ENCODE data around the gene RTKN2.
"Not testable (repeated sequence)": the region's sequence is repeated elsewhere in the genome, so short reads cannot be mapped to it uniquely, and the experiment has no call there.

The RTKN2 gene

DNA sequence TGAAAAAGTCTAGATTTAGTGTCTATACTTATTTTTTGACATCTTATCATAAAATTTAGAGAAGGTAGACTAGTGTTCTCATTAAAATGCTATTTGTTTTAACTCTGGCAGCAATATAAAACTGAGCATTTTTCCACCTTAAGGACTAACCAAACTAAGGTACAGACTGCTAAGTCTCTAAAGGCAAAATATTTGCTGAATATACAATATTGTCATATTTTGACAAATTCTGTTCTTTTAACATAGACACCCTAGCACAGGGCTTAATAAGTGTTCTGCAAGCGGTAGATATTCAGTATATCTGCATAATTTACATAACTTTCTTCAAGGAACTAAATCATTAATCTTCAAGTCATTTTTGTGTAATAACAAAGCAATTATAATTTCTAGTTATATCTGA lies 8.6 kb downstream of the RTKN2 start:
- DNase-seq (ENCODE audit: low read depth, low spot score): no peak

- no peak for DNase-seq (ENCODE audit: low read depth, low spot score)
Observed at GRCh38 chr10:62259456-62259855, 9.2 kb downstream of the RTKN2 start.

GRCh38 chr10:62258926-62259325 lies 9.7 kb downstream of the RTKN2 start:
- no peak for DNase-seq (ENCODE audit: low read depth, low spot score)

DNA sequence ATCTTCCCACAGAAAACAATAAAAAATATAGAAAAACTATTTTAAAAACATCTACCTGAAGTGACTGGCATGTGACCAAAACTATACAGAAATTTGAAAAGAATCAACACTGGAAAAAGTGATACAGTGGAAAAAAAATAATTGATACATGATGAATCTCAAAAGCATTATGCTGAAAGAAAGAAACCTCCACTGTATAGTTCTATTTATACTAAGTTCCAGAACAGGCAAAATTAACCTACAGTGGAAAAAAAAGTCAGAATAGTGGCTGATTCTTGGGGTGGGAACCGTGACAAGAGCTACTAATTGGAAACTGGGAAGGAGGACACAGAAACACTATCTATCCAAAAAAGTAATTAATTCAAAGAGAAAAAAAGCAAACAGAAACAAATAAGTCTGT lies 14.9 kb downstream of the RTKN2 start:
- no peak for DNase-seq (ENCODE audit: low read depth, low spot score)

- DNase-seq (ENCODE audit: low read depth, low spot score): no peak
Observed at GRCh38 chr10:62252051-62252450, 16.6 kb downstream of the RTKN2 start.

DNA sequence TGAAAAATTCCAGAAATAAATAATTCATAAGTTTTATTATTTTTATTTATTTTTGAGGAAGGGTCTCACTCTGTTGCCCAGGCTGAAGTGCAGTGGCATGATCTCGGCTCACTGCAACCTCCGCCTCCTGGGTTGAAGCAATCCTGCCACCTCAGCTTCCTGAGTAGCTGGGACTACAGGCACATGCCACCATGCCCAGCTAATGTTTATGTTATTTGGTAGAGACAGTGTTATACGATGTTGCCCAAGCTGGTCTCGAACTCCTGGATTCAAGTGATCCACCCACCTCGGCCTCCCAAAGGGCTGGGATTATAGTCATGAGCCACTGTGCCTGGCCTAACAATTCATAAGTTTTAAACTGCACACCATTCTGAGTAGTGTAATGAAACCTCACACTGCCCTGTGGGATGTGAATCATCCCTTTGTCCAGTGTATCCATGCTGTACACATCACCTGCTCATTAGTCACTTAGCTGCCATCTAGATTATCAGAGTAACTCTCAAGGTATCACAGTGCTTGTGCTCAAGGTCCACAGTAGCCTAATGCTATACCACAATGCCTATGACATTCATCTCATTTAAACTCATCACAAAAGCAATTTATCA lies 17.9 kb downstream of the RTKN2 start:
- DNase-seq (ENCODE audit: low read depth, low spot score): no peak

DNA sequence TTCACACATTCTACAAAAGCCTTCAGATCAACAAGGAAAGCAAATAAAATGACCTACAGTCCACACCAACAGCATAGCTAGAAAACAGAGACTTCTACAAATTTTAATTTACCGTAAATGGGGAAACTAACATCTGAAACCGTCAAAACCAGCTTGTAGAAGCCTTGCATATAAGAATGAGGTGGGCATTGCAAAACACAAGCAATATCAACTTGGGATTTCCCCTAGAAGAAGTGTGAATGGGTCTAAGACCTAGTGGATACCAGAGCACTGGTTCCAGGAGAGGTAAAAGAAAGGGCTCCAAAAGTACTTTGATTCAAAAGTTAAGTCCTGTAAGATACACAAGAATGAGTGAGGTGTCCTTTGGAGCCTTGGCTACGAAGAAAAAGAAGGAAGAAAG lies 18.7 kb downstream of the RTKN2 start:
- DNase-seq (ENCODE audit: low read depth, low spot score): no peak

- DNase-seq (ENCODE audit: low read depth, low spot score): no peak
Observed at GRCh38 chr10:62248465-62248864, 20.2 kb downstream of the RTKN2 start.

GRCh38 chr10:62244785-62245467 lies 23.7 kb downstream of the RTKN2 start:
- DNase-seq (ENCODE audit: low read depth, low spot score): peak; percentile 54

GRCh38 chr10:62244088-62244487 lies 24.6 kb downstream of the RTKN2 start:
- DNase-seq (ENCODE audit: low read depth, low spot score): no peak

- no peak for DNase-seq (ENCODE audit: low read depth, low spot score)
Observed at GRCh38 chr10:62243647-62243997, 25.0 kb downstream of the RTKN2 start.

DNA sequence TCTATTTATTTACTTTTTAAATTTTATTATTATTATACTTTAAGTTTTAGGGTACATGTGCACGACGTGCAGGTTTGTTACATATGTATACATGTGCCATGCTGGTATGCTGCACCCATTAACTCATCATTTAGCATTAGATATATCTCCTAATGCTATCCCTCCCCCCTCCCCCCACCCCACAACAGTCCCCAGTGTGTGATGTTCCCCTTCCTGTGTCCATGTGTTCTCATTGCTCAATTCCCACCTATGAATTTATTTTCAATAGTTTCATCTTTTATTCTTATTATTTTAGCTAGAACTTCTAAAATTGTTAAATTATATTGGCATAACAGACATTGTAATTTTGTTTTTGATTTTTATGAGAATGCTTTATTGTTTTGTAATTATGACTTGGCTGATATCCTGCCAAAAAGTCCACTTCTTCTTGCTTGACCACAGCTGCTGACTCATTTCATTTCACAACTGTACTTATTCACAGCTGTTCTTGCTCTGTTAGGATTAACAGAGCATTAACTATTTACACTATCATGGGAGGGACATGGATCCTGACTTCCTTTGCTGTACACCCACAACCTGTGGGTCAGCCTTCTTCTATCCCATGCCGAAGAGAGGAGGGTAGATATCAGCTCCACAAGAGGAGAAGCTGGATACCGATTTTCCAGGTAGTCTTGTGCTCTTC lies 25.5 kb downstream of the RTKN2 start:
- DNase-seq (ENCODE audit: low read depth, low spot score): peak; percentile 69

DNA sequence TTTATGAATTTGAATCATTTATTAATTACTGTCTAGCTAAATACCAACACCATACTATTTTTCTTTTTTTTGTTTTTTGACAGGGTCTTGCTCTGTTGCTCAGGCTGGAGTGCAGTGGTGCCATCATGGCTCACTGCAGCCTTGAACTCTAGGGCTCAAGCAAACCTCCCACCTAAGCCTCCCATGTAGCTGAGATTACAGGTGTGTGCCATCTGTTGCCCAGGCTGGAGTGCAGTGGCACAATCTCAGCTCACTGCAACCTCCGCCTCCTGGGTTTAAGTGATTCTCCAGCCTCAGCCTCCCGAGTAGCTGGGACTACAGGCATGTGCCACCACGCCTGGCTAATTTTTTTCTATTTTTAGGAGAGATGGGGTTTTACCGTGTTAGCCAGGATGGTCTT lies 27.1 kb downstream of the RTKN2 start:
- DNase-seq (ENCODE audit: low read depth, low spot score): not testable (repeated sequence)

GRCh38 chr10:62239994-62240393 lies 28.6 kb downstream of the RTKN2 start:
- no peak for DNase-seq (ENCODE audit: low read depth, low spot score)

DNA sequence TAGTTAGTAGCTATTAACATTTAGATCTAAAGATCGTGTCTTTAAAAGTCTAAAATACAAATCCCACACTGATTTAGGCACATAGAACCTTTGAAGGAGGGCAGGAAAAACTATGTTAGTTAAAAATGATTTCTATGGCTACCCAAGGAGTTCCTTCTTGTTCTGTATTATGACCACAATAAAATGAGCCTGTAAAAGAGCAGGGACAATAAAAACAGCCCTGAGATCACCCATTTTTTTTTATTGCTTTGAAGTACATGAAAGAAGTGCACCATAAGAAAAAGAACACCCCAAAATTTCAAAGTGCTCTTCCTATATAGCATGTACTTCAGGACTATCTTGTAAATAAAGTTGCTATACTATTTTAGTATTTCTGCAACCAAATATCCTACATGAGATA lies 29.8 kb downstream of the RTKN2 start:
- DNase-seq (ENCODE audit: low read depth, low spot score): no peak

- DNase-seq (ENCODE audit: low read depth, low spot score): no peak
Observed at GRCh38 chr10:62237966-62238365, 30.7 kb downstream of the RTKN2 start.

DNA sequence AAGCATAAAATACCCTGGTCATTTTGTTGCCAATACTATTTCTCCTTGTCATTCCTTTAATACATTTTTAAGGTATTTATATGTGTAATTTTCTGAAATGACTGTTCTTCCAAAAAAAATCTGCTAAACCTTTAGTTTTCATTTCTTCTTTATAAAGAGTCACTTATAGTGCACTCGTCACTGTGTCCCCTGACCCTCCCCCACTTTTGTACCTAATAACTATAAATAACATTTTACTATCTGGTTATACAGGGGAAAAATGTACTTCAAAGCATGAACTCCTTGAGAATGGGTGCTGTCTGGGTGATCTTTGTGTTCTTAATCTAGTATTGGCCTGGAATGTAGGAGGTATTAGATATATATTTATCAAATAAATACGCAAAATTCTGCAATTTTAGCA lies 31.1 kb downstream of the RTKN2 start:
- DNase-seq (ENCODE audit: low read depth, low spot score): no peak

GRCh38 chr10:62234077-62234605 lies 34.5 kb downstream of the RTKN2 start:
- no peak for DNase-seq (ENCODE audit: low read depth, low spot score)

- no peak for DNase-seq (ENCODE audit: low read depth, low spot score)
Observed at GRCh38 chr10:62233356-62234076, 35.1 kb downstream of the RTKN2 start.

- DNase-seq (ENCODE audit: low read depth, low spot score): no peak
Observed at GRCh38 chr10:62231805-62232204, 36.8 kb downstream of the RTKN2 start.

DNA sequence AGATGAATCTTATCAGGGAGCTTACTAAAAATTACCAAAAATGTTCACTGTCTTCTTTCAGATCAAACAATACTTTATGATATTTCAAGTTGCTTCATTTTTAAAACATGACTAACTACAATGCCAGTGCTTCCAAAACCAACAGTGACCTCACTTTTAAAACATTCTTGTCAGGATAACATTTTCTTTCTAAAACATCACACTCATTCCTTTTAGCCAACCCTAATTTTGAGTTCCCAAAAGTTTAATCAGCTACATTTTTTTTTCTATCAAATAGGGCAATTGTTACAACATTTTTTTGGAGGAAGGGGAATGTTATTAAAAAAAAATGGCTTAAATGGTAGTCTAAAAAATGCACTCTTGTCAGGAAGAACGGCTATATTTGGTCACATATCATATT lies 37.3 kb downstream of the RTKN2 start:
- no peak for DNase-seq (ENCODE audit: low read depth, low spot score)
